Common myeloid progenitor, CD34-positive (primary cell): ENCODE measurements around the gene OSBPL3.
A peak's percentile ranks its signal among the peaks of the same experiment; 100 is the strongest.

Experiments used
- CTCF ChIA-PET: fragments of 350-600 bp; sonication (Branson Sonifier 250); formaldehyde crosslinking; loops from one replicate; lab custom pipeline; 2021; ENCODE audit warnings: antibody characterized with exemption; lab: Charles Lee
- POLR2A ChIA-PET: fragments of 350-600 bp; sonication (Branson Sonifier 250); formaldehyde crosslinking; loops from one replicate; lab custom pipeline; 2021; ENCODE audit warnings: antibody characterized with exemption; lab: Charles Lee
- DNase-seq, 3 donors: peaks; one replicate each; pipeline versions ENCODE4 v3.0.0 to v3.0.0-alpha.2; 2013
- H3K27ac ChIP-seq, 2 experiments: 1 replicate in 1 of 2; 2 replicates in 1 of 2; pipeline ENCODE4 v1.7.0; 2013; ENCODE audit warnings: inconsistent platforms in 2 of 2, low read length in 2 of 2, mild to moderate bottlenecking in 2 of 2, low read depth in 1 of 2, moderate library complexity in 1 of 2; ENCODE audit not compliant: severe bottlenecking in 2 of 2, insufficient read depth in 1 of 2, poor library complexity in 1 of 2
- H3K27me3 ChIP-seq, 5 experiments: replicated peaks in 2 of 5; 1 replicate in 3 of 5; 2 replicates in 2 of 5; pipeline versions ENCODE4 v1.6.1 to v1.7.0; 2013; ENCODE audit warnings: low read length in 4 of 5, mild to moderate bottlenecking in 2 of 5, moderate library complexity in 2 of 5, inconsistent platforms in 1 of 5; ENCODE audit not compliant: insufficient read depth in 5 of 5, control insufficient read depth in 4 of 5
- H3K36me3 ChIP-seq, 4 experiments: 1 replicate in 2 of 4; 2 replicates in 2 of 4; pipeline versions ENCODE4 v1.6.1 to v1.7.0; 2013; ENCODE audit warnings: low read length in 3 of 4, control low read depth in 1 of 4, mild to moderate bottlenecking in 1 of 4; ENCODE audit not compliant: control insufficient read depth in 4 of 4, insufficient read depth in 4 of 4
- H3K4me1 ChIP-seq, 4 experiments: 1 replicate in 3 of 4; 2 replicates in 1 of 4; pipeline versions ENCODE4 v1.6.1 to v1.7.1; 2013; ENCODE audit warnings: low read length in 3 of 4, mild to moderate bottlenecking in 3 of 4, control low read depth in 1 of 4, inconsistent platforms in 1 of 4, moderate library complexity in 1 of 4; ENCODE audit not compliant: control insufficient read depth in 4 of 4, insufficient read depth in 4 of 4; ENCODE audit errors: control extremely low read depth in 1 of 4
- H3K4me3 ChIP-seq, 7 experiments: 1 replicate in 4 of 7; 2 replicates in 3 of 7; pipeline versions ENCODE4 v1.5.1 to v1.7.0; 2013; ENCODE audit warnings: mild to moderate bottlenecking in 7 of 7, low read length in 6 of 7, moderate library complexity in 6 of 7, inconsistent platforms in 2 of 7, low read depth in 2 of 7, control low read depth in 1 of 7; ENCODE audit not compliant: insufficient read depth in 4 of 7, control insufficient read depth in 1 of 7; ENCODE audit errors: extremely low read depth in 1 of 7
- H3K9me3 ChIP-seq, 5 experiments: 1 replicate in 4 of 5; 2 replicates in 1 of 5; pipeline versions ENCODE4 v1.6.1 to v1.7.1; 2013; ENCODE audit warnings: low read length in 4 of 5, mild to moderate bottlenecking in 2 of 5, inconsistent platforms in 1 of 5, low read depth in 1 of 5, moderate library complexity in 1 of 5; ENCODE audit not compliant: control insufficient read depth in 4 of 5, insufficient read depth in 2 of 5; ENCODE audit errors: control extremely low read depth in 1 of 5
- WGBS: methylation state at CpG from one replicate; pipeline ENCODE4 v1.1.5; 2013; ENCODE audit not compliant: insufficient coverage; 5-methylcytosine and 5-hydroxymethylcytosine counted together

OSBPL3 gene

GRCh38 chr7:24959735-24960485 is 20.1 kb downstream of the OSBPL3 start:
- peaks cover 0 to 2% (median 0%) of the 10 kb centered on the region in 5 experiments for H3K9me3 ChIP-seq
- no peak overlapping the region for H3K27ac ChIP-seq
- peaks cover 5 to 37% (median 17%) of the 10 kb centered on the region in 4 experiments for H3K4me1 ChIP-seq
- no peaks in the 10 kb centered on the region for H3K27me3 ChIP-seq
- ChIA-PET POLR2A (interaction anchor here (0.6 kb wide), 1 partner anchor 110 kb away, joined by 3 read pairs; no protein-coding TSS in a partner anchor), CTCF (interaction anchor here (1.2 to 1.9 kb wide), 3 partner anchors 14 to 19 kb away, joined by 3 to 5 read pairs (median 4); no protein-coding TSS in a partner anchor)
- 94% methylated on average over 3 of the region's 6 CpGs for WGBS
- no peak overlapping the region for H3K4me3 ChIP-seq
- H3K36me3 ChIP-seq, result no peaks in the 10 kb centered on the region
- DNase-seq, result no peak

DNA sequence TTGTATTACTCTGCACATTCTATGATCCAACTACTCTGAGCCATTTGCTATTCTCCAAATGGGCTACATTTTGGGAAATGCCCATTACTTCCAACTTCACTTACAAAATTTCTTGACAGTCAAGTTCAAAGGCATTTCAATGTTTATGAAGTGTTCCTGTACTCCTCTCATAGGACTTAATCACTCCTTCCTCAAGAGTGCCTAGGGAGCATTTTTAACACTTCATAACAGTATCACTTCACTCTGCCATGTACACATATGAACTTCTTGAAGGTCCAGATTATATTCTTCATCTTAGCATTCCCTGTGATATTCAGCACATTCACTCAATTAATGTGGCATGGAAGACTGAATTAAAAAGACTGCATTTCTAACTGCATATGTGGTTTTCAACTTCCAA is 21.6 kb downstream of the OSBPL3 start:
- H3K27me3 ChIP-seq, result no peaks in the 10 kb centered on the region
- H3K9me3 ChIP-seq, result peaks cover 0 to 2% (median 0%) of the 10 kb centered on the region in 5 experiments
- POLR2A ChIA-PET, result no interaction called here
- H3K36me3 ChIP-seq, result no peaks in the 10 kb centered on the region
- CTCF ChIA-PET, result interaction anchor here (1.9 kb wide), 1 partner anchor 21 kb away, joined by 5 read pairs; no protein-coding TSS in a partner anchor
- DNase-seq, result no peak
- H3K27ac ChIP-seq, result no peak overlapping the region
- no peak overlapping the region for H3K4me3 ChIP-seq
- peaks cover 2 to 27% (median 11%) of the 10 kb centered on the region in 4 experiments for H3K4me1 ChIP-seq

GRCh38 chr7:24956021-24956420 is 24.0 kb downstream of the OSBPL3 start:
- H3K27ac ChIP-seq, result no peak overlapping the region
- POLR2A ChIA-PET, result interaction anchor here (0.7 kb wide), 1 partner anchor 125 kb away, joined by 3 read pairs; no protein-coding TSS in a partner anchor
- CTCF ChIA-PET, result interaction anchor here (0.6 to 1.8 kb wide), 3 partner anchors 10 to 135 kb away, joined by 3 to 4 read pairs (median 3); partner anchors contain the start of gene OSBPL3
- H3K4me1 ChIP-seq, result peaks cover 0 to 21% (median 6%) of the 10 kb centered on the region in 4 experiments
- WGBS, result 95% methylated on average over 2 of the region's 3 CpGs
- H3K9me3 ChIP-seq, result no peaks in the 10 kb centered on the region
- no peak for DNase-seq
- no peak overlapping the region for H3K4me3 ChIP-seq
- no peaks in the 10 kb centered on the region for H3K27me3 ChIP-seq
- H3K36me3 ChIP-seq, result no peaks in the 10 kb centered on the region

- POLR2A ChIA-PET, result no interaction called here
- H3K27ac ChIP-seq, result no peak overlapping the region
- H3K36me3 ChIP-seq, result no peaks in the 10 kb centered on the region
- no peaks in the 10 kb centered on the region for H3K27me3 ChIP-seq
- no peaks in the 10 kb centered on the region for H3K9me3 ChIP-seq
- CTCF ChIA-PET, result no interaction called here
- 100% methylated on average over 1 of the region's 1 CpG for WGBS
- DNase-seq, result no peak
- H3K4me1 ChIP-seq, result peaks cover 0 to 15% (median 5%) of the 10 kb centered on the region in 4 experiments
- H3K4me3 ChIP-seq, result no peak overlapping the region
Measured at GRCh38 chr7:24955313-24955712, 24.7 kb downstream of the OSBPL3 start.

DNA sequence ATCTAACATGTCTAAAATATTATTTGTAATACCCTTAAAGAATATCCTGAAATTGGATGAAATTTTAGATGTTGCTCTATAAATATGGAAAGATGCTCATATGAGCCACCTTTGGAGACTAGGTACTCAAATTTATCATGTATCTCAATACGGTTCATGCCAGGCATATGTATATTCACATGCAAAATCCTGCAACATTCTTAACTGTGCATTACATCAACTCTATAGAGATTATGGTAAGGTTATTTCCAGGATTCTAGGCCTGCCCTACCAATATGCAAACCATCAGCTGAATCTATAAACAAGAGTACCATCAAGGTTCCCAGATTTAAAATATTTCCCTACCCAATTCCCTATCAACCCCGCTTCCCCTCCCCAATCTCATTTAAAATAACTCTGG is 27.5 kb downstream of the OSBPL3 start:
- POLR2A ChIA-PET, result no interaction called here

GRCh38 chr7:24951441-24951980 is 28.5 kb downstream of the OSBPL3 start:
- H3K4me3 ChIP-seq, result peak overlapping the region in 1 of 7 experiments; percentile 36
- H3K9me3 ChIP-seq, result no peaks in the 10 kb centered on the region
- CTCF ChIA-PET, result interaction anchor here (0.8 to 1.8 kb wide), 3 partner anchors 13 to 58 kb away, joined by 3 to 5 read pairs (median 4); no protein-coding TSS in a partner anchor
- peak in 2 of 3 donors; percentile 42 to 54 for DNase-seq
- peaks cover 0 to 12% (median 6%) of the 10 kb centered on the region in 4 experiments for H3K4me1 ChIP-seq
- peaks cover 0 to 2% (median 0%) of the 10 kb centered on the region in 4 experiments for H3K36me3 ChIP-seq
- H3K27me3 ChIP-seq, result no peaks in the 10 kb centered on the region
- POLR2A ChIA-PET, result interaction anchor here (1.1 kb wide), 1 partner anchor 30 kb away, joined by 5 read pairs; no protein-coding TSS in a partner anchor
- H3K27ac ChIP-seq, result no peak overlapping the region
- WGBS, result 19% methylated on average over 2 of the region's 3 CpGs

More for the DNA sequence above, 27.5 kb downstream of the OSBPL3 start:
- Histone ChIP-seq H3K9me3 (no peaks in the 10 kb centered on the region), H3K36me3 (peaks cover 0 to 2% (median 0%) of the 10 kb centered on the region in 4 experiments), H3K4me1 (peaks cover 0 to 12% (median 6%) of the 10 kb centered on the region in 4 experiments), H3K4me3 (no peak overlapping the region), H3K27me3 (no peaks in the 10 kb centered on the region), H3K27ac (no peak overlapping the region)
- DNase-seq, result no peak
- CTCF ChIA-PET, result no interaction called here
- 100% methylated on average over 1 of the region's 2 CpGs for WGBS
